Thymus (tissue), 11 donors: ENCODE results near the gene MRPL36. TPM values are rescaled to one million over a fixed set of nuclear protein-coding genes. Genes with fewer than 3 reads are reported as not detected.

Source experiments
- DNase-seq, 9 donors: peaks; one replicate each; pipeline ENCODE4 v3.0.0-alpha.2; 2013; ENCODE audit warnings: low spot score in 9 of 9, low read depth in 6 of 9, missing footprints in 1 of 9
- H3K27ac ChIP-seq, 2 donors: one replicate each; pipeline ENCODE4 v1.5.1; 2013; ENCODE audit warnings: control low read depth in 1 of 2, low read depth in 1 of 2, low read length in 1 of 2, mild to moderate bottlenecking in 1 of 2, moderate library complexity in 1 of 2
- H3K27me3 ChIP-seq, 2 donors: one replicate each; pipeline ENCODE4 v1.5.1; 2013; ENCODE audit warnings: low read length in 1 of 2; ENCODE audit not compliant: control insufficient read depth in 2 of 2, insufficient read depth in 1 of 2
- H3K36me3 ChIP-seq, 2 donors: one replicate each; pipeline ENCODE4 v1.5.1; 2013; ENCODE audit warnings: low read length in 1 of 2, mild to moderate bottlenecking in 1 of 2, moderate library complexity in 1 of 2; ENCODE audit not compliant: control insufficient read depth in 2 of 2, insufficient read depth in 2 of 2
- H3K4me1 ChIP-seq, 2 donors: one replicate each; pipeline ENCODE4 v1.5.1; 2013; ENCODE audit warnings: low read length in 2 of 2; ENCODE audit not compliant: control insufficient read depth in 2 of 2, insufficient read depth in 2 of 2
- H3K4me3 ChIP-seq, 2 donors: one replicate each; pipeline ENCODE4 v1.5.1; 2013; ENCODE audit warnings: low read length in 2 of 2, control low read depth in 1 of 2, mild to moderate bottlenecking in 1 of 2
- H3K9me3 ChIP-seq, 2 donors: one replicate each; pipeline ENCODE4 v1.5.1; 2013; ENCODE audit warnings: low read length in 1 of 2, mild to moderate bottlenecking in 1 of 2; ENCODE audit not compliant: control insufficient read depth in 2 of 2, insufficient read depth in 1 of 2
- WGBS: extraction: QIAGEN DNeasy Blood & Tissue Kit; methylation state at CpG from one replicate; pipeline ENCODE4 v1.1.7; 2013; 5-methylcytosine and 5-hydroxymethylcytosine counted together
- polyA plus RNA-seq: library from polyadenylated mRNA; stranded (reverse); fragments of 200-250 nt; gene quantifications from one replicate; pipeline ENCODE4 v1.2.3, GENCODE V29; 2013
- total RNA-seq: library from RNA; stranded (reverse); fragments of 120-200 nt; gene quantifications from one replicate; pipeline ENCODE4 v1.2.4, GENCODE V29; 2013
- donor health status: healthy.

Gene MRPL36
- total and polyA plus RNA-seq, 2 donors, result 73.0 to 74.1 TPM

- no peak overlapping the region for H3K4me3 ChIP-seq
- no peak for DNase-seq
- no peak overlapping the region for H3K27ac ChIP-seq
- H3K4me1 ChIP-seq, result peaks cover 0 to 6% of the 10 kb centered on the region in 2 donors
- no peaks in the 10 kb centered on the region for H3K9me3 ChIP-seq
- peaks cover 6 to 26% of the 10 kb centered on the region in 2 donors for H3K36me3 ChIP-seq
- 93% methylated on average over 26 of the region's 26 CpGs for WGBS
- H3K27me3 ChIP-seq, result peaks cover 0 to 6% of the 10 kb centered on the region in 2 donors
Measured at GRCh38 chr5:1826235-1826980, 26.8 kb upstream of the MRPL36 start.

- WGBS, result 97% methylated on average over 27 of the region's 27 CpGs
- H3K27me3 ChIP-seq, result no peaks in the 10 kb centered on the region
- no peak overlapping the region for H3K27ac ChIP-seq
- peaks cover 19 to 36% of the 10 kb centered on the region in 2 donors for H3K36me3 ChIP-seq
- DNase-seq, result no peak
- no peaks in the 10 kb centered on the region for H3K9me3 ChIP-seq
- H3K4me1 ChIP-seq, result peaks cover 0 to 6% of the 10 kb centered on the region in 2 donors
- no peak overlapping the region for H3K4me3 ChIP-seq
Measured at GRCh38 chr5:1824903-1825841, 25.5 kb upstream of the MRPL36 start.

GRCh38 chr5:1824109-1824821, 24.6 kb upstream of the MRPL36 start:
- no peaks in the 10 kb centered on the region for H3K9me3 ChIP-seq
- H3K4me3 ChIP-seq, result no peak overlapping the region
- H3K27me3 ChIP-seq, result no peaks in the 10 kb centered on the region
- no peak overlapping the region for H3K27ac ChIP-seq
- WGBS, result 98% methylated on average over 25 of the region's 25 CpGs
- DNase-seq, result no peak
- H3K36me3 ChIP-seq, result peaks cover 22 to 37% of the 10 kb centered on the region in 2 donors
- peaks cover 0 to 6% of the 10 kb centered on the region in 2 donors for H3K4me1 ChIP-seq

GRCh38 chr5:1823381-1824034, 23.9 kb upstream of the MRPL36 start:
- Histone ChIP-seq H3K4me3 (no peak overlapping the region), H3K27me3 (no peaks in the 10 kb centered on the region), H3K36me3 (peaks cover 28 to 42% of the 10 kb centered on the region in 2 donors), H3K4me1 (peaks cover 0 to 6% of the 10 kb centered on the region in 2 donors), H3K9me3 (no peaks in the 10 kb centered on the region), H3K27ac (no peak overlapping the region)
- DNase-seq, result no peak
- WGBS, result 98% methylated on average over 12 of the region's 12 CpGs

GRCh38 chr5:1821862-1822261, 22.2 kb upstream of the MRPL36 start:
- Histone ChIP-seq H3K4me3 (no peak overlapping the region), H3K4me1 (no peaks in the 10 kb centered on the region), H3K27ac (no peak overlapping the region), H3K36me3 (peaks cover 38 to 57% of the 10 kb centered on the region in 2 donors), H3K27me3 (no peaks in the 10 kb centered on the region), H3K9me3 (no peaks in the 10 kb centered on the region)
- no peak for DNase-seq
- 98% methylated on average over 8 of the region's 8 CpGs for WGBS

GRCh38 chr5:1820926-1821325, 21.3 kb upstream of the MRPL36 start:
- Histone ChIP-seq H3K9me3 (no peaks in the 10 kb centered on the region), H3K36me3 (peaks cover 44 to 67% of the 10 kb centered on the region in 2 donors), H3K4me3 (no peak overlapping the region), H3K4me1 (no peaks in the 10 kb centered on the region), H3K27me3 (no peaks in the 10 kb centered on the region), H3K27ac (no peak overlapping the region)
- 99% methylated on average over 4 of the region's 4 CpGs for WGBS
- DNase-seq, result no peak

- Histone ChIP-seq H3K4me3 (no peak overlapping the region), H3K27ac (no peak overlapping the region), H3K36me3 (peaks cover 48 to 72% of the 10 kb centered on the region in 2 donors), H3K4me1 (no peaks in the 10 kb centered on the region), H3K9me3 (no peaks in the 10 kb centered on the region), H3K27me3 (no peaks in the 10 kb centered on the region)
- WGBS, result 91% methylated on average over 12 of the region's 12 CpGs
- DNase-seq, result no peak
Measured at GRCh38 chr5:1820381-1820780, 20.7 kb upstream of the MRPL36 start.

- H3K27me3 ChIP-seq, result no peaks in the 10 kb centered on the region
- H3K4me1 ChIP-seq, result no peaks in the 10 kb centered on the region
- no peak overlapping the region for H3K4me3 ChIP-seq
- H3K27ac ChIP-seq, result no peak overlapping the region
- 95% methylated on average over 2 of the region's 2 CpGs for WGBS
- H3K9me3 ChIP-seq, result no peaks in the 10 kb centered on the region
- DNase-seq, result no peak
- H3K36me3 ChIP-seq, result peaks cover 54 to 74% of the 10 kb centered on the region in 2 donors
Measured at GRCh38 chr5:1819458-1819857, 19.8 kb upstream of the MRPL36 start.
